Parietal lobe (tissue), 1 donor: Measurements from ENCODE around the gene MYH8. TPM values are rescaled to one million over a fixed set of nuclear protein-coding genes. Genes with fewer than 3 reads are reported as not detected.

Experiments
- total RNA-seq: library from RNA; depleted of rRNA; stranded (reverse); fragments of >200 nt; gene quantifications from one replicate; pipeline ENCODE4 v1.2.3, GENCODE V29; 2014

MYH8 gene
- not detected for total RNA-seq

GRCh38 chr17:10421900-10422542, at the start of gene MYH8:
TSS of gene MYH8 (minus strand) at chr17:10421950. CDS start at chr17:10420227, 1,723 bp downstream.

GRCh38 chr17:10469459-10469858, 47.7 kb upstream of the MYH8 start, which contains the start of gene MYH4:
TSS of gene MYH4 (minus strand) at chr17:10469559. CDS start at chr17:10466745, 2,814 bp downstream.

DNA sequence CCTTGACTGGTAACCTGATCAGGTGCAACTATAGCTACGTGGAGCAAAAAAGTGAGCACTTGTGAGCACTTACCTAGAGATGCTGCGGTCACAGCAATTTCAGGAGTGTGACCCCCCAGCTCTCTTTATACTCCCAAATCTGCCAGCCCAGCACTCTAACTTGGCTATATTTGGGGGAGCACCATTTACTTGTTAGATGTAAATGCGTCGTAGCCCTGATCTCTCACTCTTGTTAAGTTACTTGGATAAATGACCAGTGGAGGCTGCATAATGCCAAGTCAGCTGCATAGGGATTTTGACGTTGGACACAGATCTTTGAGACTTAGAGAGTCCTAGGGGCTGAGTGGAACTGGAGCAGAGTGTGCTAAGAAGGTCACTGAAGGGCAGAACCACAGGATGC, 48.8 kb downstream of the MYH8 start, which contains the start of gene MYH13:
TSS of gene MYH13 (minus strand) at position 101 of the 400 bp plus-strand sequence. CDS start 8,476 bp downstream, outside the sequence.

Other genes with a start within 250 kb of the MYH8 start
- 94.5 TPM for gene GAS7, start 223.3 kb downstream of the MYH8 start, total RNA-seq
- gene MYH13, start 48.9 kb downstream of the MYH8 start, total RNA-seq, result not detected
- gene MYH4, start 47.6 kb upstream of the MYH8 start, total RNA-seq, result under 0.01 TPM
- gene MYH1, start 96.6 kb upstream of the MYH8 start, total RNA-seq, result not detected
- gene MYH2, start 127.7 kb upstream of the MYH8 start, total RNA-seq, result not detected
- 1.9 TPM for gene MYH3, start 235.4 kb upstream of the MYH8 start, total RNA-seq